SK-N-SH (cell line): ENCODE measurements around the gene JADE2. TPM values are rescaled to one million over a fixed set of nuclear protein-coding genes. Genes with fewer than 3 reads are reported as not detected.

ENCODE experiments used
- CTCF ChIA-PET: fragments of 300-600, 350-600 bp; formaldehyde crosslinking; extraction: SDS; loops from one replicate; lab custom pipeline; 2021; lab: Yijun Ruan, JAX
- POLR2A ChIA-PET: fragments of 350-600 bp; sonication (Branson Sonifier 250); formaldehyde crosslinking; extraction: SDS; loops from one replicate; lab custom pipeline; 2020; ENCODE audit warnings: antibody characterized with exemption, inconsistent platforms; lab: Yijun Ruan, JAX
- DNase-seq: peaks from one replicate; pipeline ENCODE4 v3.0.0; 2012
- H2AFZ ChIP-seq: fragments of 200-600 bp; sonication (generic); 2 replicates; pipeline ENCODE4 v1.8.1; 2016; ENCODE audit warnings: antibody characterized with exemption, mild to moderate bottlenecking, low read depth
- H3F3A ChIP-seq: fragments of 200-600 bp; sonication (generic); replicated peaks from 2 replicates; pipeline ENCODE3; 2016; ENCODE audit warnings: antibody characterized with exemption, mild to moderate bottlenecking; ENCODE audit not compliant: insufficient read depth
- H3K27ac ChIP-seq, 2 experiments: fragments of 200-500 bp in 1 of 2; fragments of 200-600 bp in 1 of 2; sonication (Bioruptor generic) in 1 of 2; sonication (generic), shearing (Covaris generic) in 1 of 2; 2 replicates each; pipeline versions ENCODE4 v1.5.1 to v1.6.1; 2014 to 2016; ENCODE audit warnings: low read depth in 2 of 2, inconsistent platforms in 1 of 2, low read length in 1 of 2, mild to moderate bottlenecking in 1 of 2, mixed read lengths in 1 of 2
- H3K27me3 ChIP-seq: fragments of 200-600 bp; sonication (generic), shearing (Covaris generic); 2 replicates; pipeline ENCODE4 v1.6.1; 2016; ENCODE audit warnings: mixed run types; ENCODE audit not compliant: insufficient read depth
- H3K36me3 ChIP-seq, 2 experiments: fragments of 200-500 bp in 1 of 2; fragments of 200-600 bp in 1 of 2; sonication (Bioruptor generic) in 1 of 2; sonication (generic) in 1 of 2; replicated peaks in 1 of 2; 2 replicates each; pipeline versions ENCODE3 to v1.5.1; 2014 to 2016; ENCODE audit warnings: low read length in 1 of 2, mild to moderate bottlenecking in 1 of 2; ENCODE audit not compliant: insufficient read depth in 2 of 2, control insufficient read depth in 1 of 2
- H3K4me1 ChIP-seq, 2 experiments: fragments of 200-500 bp in 1 of 2; fragments of 200-600 bp in 1 of 2; sonication (Bioruptor generic) in 1 of 2; sonication (generic), shearing (Covaris generic) in 1 of 2; 2 replicates each; pipeline versions ENCODE4 v1.5.1 to v1.6.1; 2014 to 2016; ENCODE audit warnings: low read depth in 1 of 2, low read length in 1 of 2, mixed run types in 1 of 2; ENCODE audit not compliant: insufficient read depth in 2 of 2, control insufficient read depth in 1 of 2
- H3K4me2 ChIP-seq: fragments of 200-600 bp; sonication (generic), shearing (Covaris generic); 2 replicates; pipeline ENCODE4 v1.6.1; 2017; ENCODE audit warnings: mixed run types
- H3K4me3 ChIP-seq, 2 experiments: fragments of 200-500 bp in 1 of 2; fragments of 200-600 bp in 1 of 2; sonication (Bioruptor generic) in 1 of 2; sonication (generic), shearing (Covaris generic) in 1 of 2; 2 replicates each; pipeline versions ENCODE4 v1.5.1 to v1.8.1; 2014 to 2016; ENCODE audit warnings: low read depth in 2 of 2, inconsistent platforms in 1 of 2, low read length in 1 of 2, mild to moderate bottlenecking in 1 of 2, mixed read lengths in 1 of 2, moderate library complexity in 1 of 2
- H3K79me2 ChIP-seq: fragments of 200-600 bp; sonication (generic); 2 replicates; pipeline ENCODE4 v1.8.1; 2017; ENCODE audit warnings: mild to moderate bottlenecking; ENCODE audit not compliant: insufficient read depth
- H3K9ac ChIP-seq: fragments of 200-600 bp; sonication (generic); 2 replicates; pipeline ENCODE4 v1.6.1; 2017; ENCODE audit warnings: mixed run types
- H3K9me2 ChIP-seq: fragments of 200-600 bp; sonication (generic); 2 replicates; pipeline ENCODE4 v1.6.1; 2017; ENCODE audit warnings: mixed run types
- H3K9me3 ChIP-seq: fragments of 200-600 bp; sonication (generic); 2 replicates; pipeline ENCODE4 v1.6.1; 2017; ENCODE audit warnings: mixed run types, mild to moderate bottlenecking, moderate library complexity
- H4K20me1 ChIP-seq: fragments of 200-600 bp; sonication (generic); 2 replicates; pipeline ENCODE4 v1.6.1; 2017; ENCODE audit warnings: mild to moderate bottlenecking, mixed run types; ENCODE audit not compliant: insufficient read depth
- CTCF ChIP-seq: fragments of 200-600 bp; sonication (generic); IDR thresholded peaks from 2 replicates; pipeline ENCODE4 v1.6.1; 2017; ENCODE audit warnings: antibody characterized with exemption, mild to moderate bottlenecking, moderate library complexity
- EP300 ChIP-seq, 2 experiments: IDR thresholded peaks; 2 replicates each; pipeline versions ENCODE4 v1.4.0 to v1.6.1; 2012; ENCODE audit warnings: borderline replicate concordance in 1 of 2, low read depth in 1 of 2, low read length in 1 of 2
- EZH2phosphoT487 ChIP-seq: fragments of 200-600 bp; sonication (generic); IDR thresholded peaks from 2 replicates; pipeline ENCODE4 v1.6.1; 2017; ENCODE audit warnings: low read depth, mixed run types, mild to moderate bottlenecking, antibody characterized with exemption, moderate library complexity, borderline replicate concordance
- FOXM1 ChIP-seq: IDR thresholded peaks from 2 replicates; pipeline ENCODE4 v1.4.0; 2012; ENCODE audit warnings: low read depth, mild to moderate bottlenecking
- IRF3 ChIP-seq: fragments of 150-350 bp; IDR thresholded peaks from 2 replicates; pipeline ENCODE4 v1.6.1; 2016; ENCODE audit warnings: mild to moderate bottlenecking, low read depth, low read length
- POLR2AphosphoS5 ChIP-seq: IDR thresholded peaks from 2 replicates; pipeline ENCODE4 v1.6.1; 2012; ENCODE audit warnings: low read depth, low read length
- RAD21 ChIP-seq: IDR thresholded peaks from 2 replicates; pipeline ENCODE4 v1.6.1; 2012; ENCODE audit warnings: mild to moderate bottlenecking, low read length
- RFX5 ChIP-seq: IDR thresholded peaks from 2 replicates; pipeline ENCODE4 v1.6.1; 2012; ENCODE audit warnings: mild to moderate bottlenecking, improper control_type of control experiment, low read length
- SIN3A ChIP-seq: IDR thresholded peaks from 2 replicates; pipeline ENCODE4 v1.6.1; 2012; ENCODE audit warnings: low read depth, mild to moderate bottlenecking, low read length, moderate library complexity, borderline replicate concordance
- SMC3 ChIP-seq: IDR thresholded peaks from 2 replicates; pipeline ENCODE4 v1.6.1; 2012; ENCODE audit warnings: low read depth, low read length, improper control_type of control experiment
- TAF1 ChIP-seq: IDR thresholded peaks from 2 replicates; pipeline ENCODE4 v1.6.1; 2012; ENCODE audit warnings: low read depth, mild to moderate bottlenecking, low read length, moderate library complexity, borderline replicate concordance
- TCF12 ChIP-seq: IDR thresholded peaks from 2 replicates; pipeline ENCODE4 v1.4.0; 2012
- TEAD4 ChIP-seq: IDR thresholded peaks from 2 replicates; pipeline ENCODE4 v1.4.0; 2012; ENCODE audit warnings: mild to moderate bottlenecking, borderline replicate concordance; ENCODE audit not compliant: insufficient read depth
- YY1 ChIP-seq: IDR thresholded peaks from 2 replicates; pipeline ENCODE4 v1.4.0; 2012; ENCODE audit warnings: low read depth, mild to moderate bottlenecking
- ZBTB33 ChIP-seq: IDR thresholded peaks from 2 replicates; pipeline ENCODE4 v1.4.0; 2012; ENCODE audit warnings: low read depth, borderline replicate concordance
- WGBS: methylation state at CpG from one replicate; pipeline ENCODE4 v1.1.6; 2017; ENCODE audit warnings: low lambda C conversion rate; 5-methylcytosine and 5-hydroxymethylcytosine counted together
- polyA plus RNA-seq, 3 experiments: library from polyadenylated mRNA; depleted of rRNA; stranded (reverse); fragments of >200 nt; gene quantifications; 2 replicates each; pipeline ENCODE4 v1.2.3, GENCODE V29; 2012
- TF ChIP-seq, protein P1 (sequence below): IDR thresholded peaks from 2 replicates; pipeline ENCODE4 v1.6.1; 2012; ENCODE audit warnings: mild to moderate bottlenecking, low read depth, low read length, moderate library complexity
- TF ChIP-seq, protein P2 (sequence below): fragments of 150-350 bp; IDR thresholded peaks from 2 replicates; pipeline ENCODE4 v1.6.1; 2017; ENCODE audit warnings: antibody characterized with exemption, low read length, low read depth, borderline replicate concordance
- TF ChIP-seq, protein P3 (sequence below): IDR thresholded peaks from 2 replicates; pipeline ENCODE4 v1.4.0; 2012; ENCODE audit warnings: low read depth

The JADE2 gene
- polyA plus RNA-seq, 1 of the 3 experiments (the other 2 are of a cell fraction) = 25.7 TPM

- peaks cover 6 to 14% of the 10 kb centered on the region in 2 experiments; a peak in 2 of 4 replicates for H3K4me1 ChIP-seq
- peaks cover 7% of the 10 kb centered on the region for H3F3A ChIP-seq
- H3K36me3 ChIP-seq = peaks cover 27 to 67% of the 10 kb centered on the region in 2 experiments
- no peaks in the 10 kb centered on the region for H3K27me3 ChIP-seq
- no peak overlapping the region for H2AFZ ChIP-seq
- CTCF ChIA-PET = interaction anchor here (1.3 to 2.6 kb wide), 11 partner anchors 10 to 393 kb away, joined by 3 to 31 read pairs (median 7); partner anchors contain the start of gene CDKN2AIPNL
- POLR2A ChIA-PET = interaction anchor here (0.6 kb wide), 1 partner anchor 52 kb away, joined by 3 read pairs; no protein-coding TSS in a partner anchor
- no peak overlapping the region for H3K4me2 ChIP-seq
- peaks cover 16% of the 10 kb centered on the region; the same call in 1 of the 2 replicates for H3K79me2 ChIP-seq
- WGBS = 90% methylated on average over 12 of the region's 12 CpGs
- peak overlapping the region in 1 of 2 experiments; percentile 51; a peak in 2 of 4 replicates for H3K27ac ChIP-seq
- no peak overlapping the region for H3K4me3 ChIP-seq
- H3K9ac ChIP-seq = no peak overlapping the region
- H3K9me2 ChIP-seq = no peaks in the 10 kb centered on the region
- TF ChIP-seq, protein P1, sequence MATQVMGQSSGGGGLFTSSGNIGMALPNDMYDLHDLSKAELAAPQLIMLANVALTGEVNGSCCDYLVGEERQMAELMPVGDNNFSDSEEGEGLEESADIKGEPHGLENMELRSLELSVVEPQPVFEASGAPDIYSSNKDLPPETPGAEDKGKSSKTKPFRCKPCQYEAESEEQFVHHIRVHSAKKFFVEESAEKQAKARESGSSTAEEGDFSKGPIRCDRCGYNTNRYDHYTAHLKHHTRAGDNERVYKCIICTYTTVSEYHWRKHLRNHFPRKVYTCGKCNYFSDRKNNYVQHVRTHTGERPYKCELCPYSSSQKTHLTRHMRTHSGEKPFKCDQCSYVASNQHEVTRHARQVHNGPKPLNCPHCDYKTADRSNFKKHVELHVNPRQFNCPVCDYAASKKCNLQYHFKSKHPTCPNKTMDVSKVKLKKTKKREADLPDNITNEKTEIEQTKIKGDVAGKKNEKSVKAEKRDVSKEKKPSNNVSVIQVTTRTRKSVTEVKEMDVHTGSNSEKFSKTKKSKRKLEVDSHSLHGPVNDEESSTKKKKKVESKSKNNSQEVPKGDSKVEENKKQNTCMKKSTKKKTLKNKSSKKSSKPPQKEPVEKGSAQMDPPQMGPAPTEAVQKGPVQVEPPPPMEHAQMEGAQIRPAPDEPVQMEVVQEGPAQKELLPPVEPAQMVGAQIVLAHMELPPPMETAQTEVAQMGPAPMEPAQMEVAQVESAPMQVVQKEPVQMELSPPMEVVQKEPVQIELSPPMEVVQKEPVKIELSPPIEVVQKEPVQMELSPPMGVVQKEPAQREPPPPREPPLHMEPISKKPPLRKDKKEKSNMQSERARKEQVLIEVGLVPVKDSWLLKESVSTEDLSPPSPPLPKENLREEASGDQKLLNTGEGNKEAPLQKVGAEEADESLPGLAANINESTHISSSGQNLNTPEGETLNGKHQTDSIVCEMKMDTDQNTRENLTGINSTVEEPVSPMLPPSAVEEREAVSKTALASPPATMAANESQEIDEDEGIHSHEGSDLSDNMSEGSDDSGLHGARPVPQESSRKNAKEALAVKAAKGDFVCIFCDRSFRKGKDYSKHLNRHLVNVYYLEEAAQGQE = no peak
- TF ChIP-seq RFX5 (no peak), CTCF (no peak), EP300 (IDR thresholded peaks at IDR 0.05; ENCODE audit: borderline replicate concordance in 1 of 2, low read depth in 1 of 2, low read length in 1 of 2) (no peak), ZBTB33 (no peak), FOXM1 (no peak), TAF1 (no peak), IRF3 (no peak), POLR2AphosphoS5 (no peak), EZH2phosphoT487 (no peak), SMC3 (no peak), RAD21 (no peak), TCF12 (no peak), TEAD4 (no peak), YY1 (no peak), SIN3A (no peak)
- TF ChIP-seq, protein P2, sequence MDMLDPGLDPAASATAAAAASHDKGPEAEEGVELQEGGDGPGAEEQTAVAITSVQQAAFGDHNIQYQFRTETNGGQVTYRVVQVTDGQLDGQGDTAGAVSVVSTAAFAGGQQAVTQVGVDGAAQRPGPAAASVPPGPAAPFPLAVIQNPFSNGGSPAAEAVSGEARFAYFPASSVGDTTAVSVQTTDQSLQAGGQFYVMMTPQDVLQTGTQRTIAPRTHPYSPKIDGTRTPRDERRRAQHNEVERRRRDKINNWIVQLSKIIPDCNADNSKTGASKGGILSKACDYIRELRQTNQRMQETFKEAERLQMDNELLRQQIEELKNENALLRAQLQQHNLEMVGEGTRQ = no peak
- TF ChIP-seq, protein P3, sequence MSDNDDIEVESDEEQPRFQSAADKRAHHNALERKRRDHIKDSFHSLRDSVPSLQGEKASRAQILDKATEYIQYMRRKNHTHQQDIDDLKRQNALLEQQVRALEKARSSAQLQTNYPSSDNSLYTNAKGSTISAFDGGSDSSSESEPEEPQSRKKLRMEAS = no peak
- DNase-seq = peak; percentile 8
- H4K20me1 ChIP-seq = no peaks in the 10 kb centered on the region
- H3K9me3 ChIP-seq = no peaks in the 10 kb centered on the region
Measured at GRCh38 chr5:134576386-134577021, 51.0 kb downstream of the JADE2 start.
